Measurements from ENCODE around the gene EPHB2.

The EPHB2 gene

DNA sequence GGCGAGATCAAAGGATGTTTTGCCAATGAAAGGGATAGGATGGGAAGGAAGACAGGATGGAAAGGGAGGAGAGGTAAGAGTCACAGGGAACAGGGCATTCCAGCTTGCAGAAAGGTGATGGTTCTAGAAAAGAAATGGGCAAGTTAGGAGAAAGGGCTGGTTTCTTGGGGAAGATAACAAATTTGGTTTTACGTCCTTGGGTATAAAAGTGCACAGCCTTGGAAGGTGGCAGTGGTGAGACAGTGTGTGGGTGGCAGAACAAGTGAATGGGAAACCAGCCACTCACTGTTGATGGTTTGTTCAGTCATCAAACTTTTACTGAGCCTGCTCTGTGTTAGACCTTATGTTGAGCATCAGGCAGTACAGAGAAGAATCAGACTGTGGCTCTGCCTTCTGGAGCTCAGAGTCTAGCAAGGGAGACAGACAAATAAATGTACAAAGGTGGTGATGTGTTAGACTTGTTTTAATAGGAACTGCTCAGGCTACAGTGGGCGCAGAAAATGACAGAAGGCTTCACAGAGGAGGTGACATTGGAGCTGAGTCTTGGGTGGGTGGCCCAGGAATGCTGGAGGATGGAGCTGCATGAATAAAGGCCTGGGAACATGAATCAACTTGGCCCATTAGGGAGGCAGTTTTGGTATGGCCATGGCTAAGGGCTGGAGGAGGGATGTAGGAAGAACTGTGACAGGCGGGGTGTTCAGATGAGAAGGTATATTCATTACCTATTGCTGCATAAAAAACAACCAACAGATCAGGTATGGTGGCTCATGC, 76.3 kb downstream of the EPHB2 start:
- no peak for DNase-seq (ENCODE audit: low spot score)
- TF ChIP-seq, protein P1, sequence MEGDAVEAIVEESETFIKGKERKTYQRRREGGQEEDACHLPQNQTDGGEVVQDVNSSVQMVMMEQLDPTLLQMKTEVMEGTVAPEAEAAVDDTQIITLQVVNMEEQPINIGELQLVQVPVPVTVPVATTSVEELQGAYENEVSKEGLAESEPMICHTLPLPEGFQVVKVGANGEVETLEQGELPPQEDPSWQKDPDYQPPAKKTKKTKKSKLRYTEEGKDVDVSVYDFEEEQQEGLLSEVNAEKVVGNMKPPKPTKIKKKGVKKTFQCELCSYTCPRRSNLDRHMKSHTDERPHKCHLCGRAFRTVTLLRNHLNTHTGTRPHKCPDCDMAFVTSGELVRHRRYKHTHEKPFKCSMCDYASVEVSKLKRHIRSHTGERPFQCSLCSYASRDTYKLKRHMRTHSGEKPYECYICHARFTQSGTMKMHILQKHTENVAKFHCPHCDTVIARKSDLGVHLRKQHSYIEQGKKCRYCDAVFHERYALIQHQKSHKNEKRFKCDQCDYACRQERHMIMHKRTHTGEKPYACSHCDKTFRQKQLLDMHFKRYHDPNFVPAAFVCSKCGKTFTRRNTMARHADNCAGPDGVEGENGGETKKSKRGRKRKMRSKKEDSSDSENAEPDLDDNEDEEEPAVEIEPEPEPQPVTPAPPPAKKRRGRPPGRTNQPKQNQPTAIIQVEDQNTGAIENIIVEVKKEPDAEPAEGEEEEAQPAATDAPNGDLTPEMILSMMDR (IDR thresholded peaks at IDR 0.05; ENCODE audit: extremely low read depth, insufficient read depth, missing control alignments) = no peak
- in situ Hi-C loops (cut with MboI; ENCODE audit: low pct_unique_long_range_greater_than_20kb, low sequenced_read_pairs, unreplicated experiment) = no loop called here

DNA sequence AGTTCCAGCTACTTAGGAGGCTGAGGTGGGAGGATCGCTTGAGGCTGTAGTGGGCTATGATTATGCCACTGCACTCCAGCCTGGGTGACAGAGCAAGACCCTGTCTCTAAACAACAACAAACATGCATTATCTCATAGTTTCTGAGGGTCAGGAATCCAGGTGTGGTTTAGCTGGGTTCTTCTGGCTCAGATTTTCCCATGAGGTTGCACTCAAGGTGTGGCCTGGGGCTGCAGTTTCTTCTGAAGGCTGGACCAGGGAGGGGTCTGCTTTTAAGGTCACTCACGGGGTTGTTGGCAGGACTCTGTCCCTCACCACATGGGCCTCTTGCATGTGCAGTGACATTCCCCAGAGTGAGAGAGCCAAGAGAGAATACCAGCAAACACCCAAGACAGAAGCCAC, 77.0 kb downstream of the EPHB2 start:
- in situ Hi-C loops (cut with MboI; ENCODE audit: low pct_unique_long_range_greater_than_20kb, low sequenced_read_pairs, unreplicated experiment) = no loop called here
- TF ChIP-seq, protein P1 (IDR thresholded peaks at IDR 0.05; ENCODE audit: extremely low read depth, insufficient read depth, missing control alignments) = no peak
- DNase-seq (ENCODE audit: low spot score) = no peak

DNA sequence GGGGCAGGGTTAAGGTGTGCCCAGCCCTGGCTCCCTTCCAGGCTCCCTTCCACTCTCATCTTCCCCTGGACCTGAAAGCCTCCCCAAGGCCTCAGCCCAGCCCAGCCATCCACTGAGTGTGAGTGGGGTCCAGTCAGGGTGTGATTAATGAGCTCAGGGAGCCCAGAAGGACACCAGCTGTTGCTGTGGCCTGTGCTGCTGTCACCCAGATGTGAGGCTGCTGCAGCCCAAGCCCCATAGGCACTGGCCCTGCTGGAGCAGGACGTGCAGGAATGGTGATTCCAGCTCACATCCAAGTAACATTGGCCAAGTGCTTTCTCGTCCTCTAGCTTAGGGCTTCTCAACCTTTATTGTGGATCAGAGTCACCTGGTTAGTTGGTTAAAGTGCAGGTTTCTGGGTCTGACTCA, 77.6 kb downstream of the EPHB2 start:
- TF ChIP-seq, protein P1 (IDR thresholded peaks at IDR 0.05; ENCODE audit: extremely low read depth, insufficient read depth, missing control alignments) = no peak
- in situ Hi-C loops (cut with MboI; ENCODE audit: low pct_unique_long_range_greater_than_20kb, low sequenced_read_pairs, unreplicated experiment) = no loop called here
- no peak for DNase-seq (ENCODE audit: low spot score)

DNA sequence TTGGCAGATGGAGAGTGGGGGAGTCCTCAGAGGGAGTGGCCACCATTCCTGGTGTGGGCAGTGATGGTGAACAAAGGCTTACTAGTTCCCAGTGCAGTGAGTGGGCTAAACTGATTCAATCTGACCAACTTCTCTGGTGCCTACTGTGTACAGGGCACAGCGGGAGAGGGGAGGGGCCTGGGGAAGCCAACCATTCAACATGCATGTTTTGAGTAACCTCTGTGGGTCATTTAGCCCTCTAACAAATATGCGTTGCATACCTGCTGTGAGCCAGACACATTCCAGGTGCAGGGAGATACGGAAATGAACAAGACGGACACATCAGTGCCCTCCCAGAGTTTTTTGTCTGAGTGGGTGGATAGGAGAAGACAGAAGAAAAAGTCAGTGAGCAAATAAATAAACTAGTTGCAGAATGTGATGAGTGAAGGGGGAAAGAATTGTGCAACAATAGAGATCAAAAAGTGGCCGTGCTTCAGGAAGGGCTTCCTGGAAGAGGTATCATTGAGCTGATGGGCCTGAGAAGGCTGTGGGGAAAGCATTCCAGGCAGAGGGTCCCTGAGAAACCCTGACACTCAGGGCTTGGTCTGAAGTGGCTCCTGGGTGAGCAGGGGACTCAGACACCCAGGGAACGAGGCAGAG, 78.8 kb downstream of the EPHB2 start:
- in situ Hi-C loops (cut with MboI; ENCODE audit: low pct_unique_long_range_greater_than_20kb, low sequenced_read_pairs, unreplicated experiment) = no loop called here
- no peak for DNase-seq (ENCODE audit: low spot score)
- TF ChIP-seq, protein P1 (IDR thresholded peaks at IDR 0.05; ENCODE audit: extremely low read depth, insufficient read depth, missing control alignments) = no peak

DNA sequence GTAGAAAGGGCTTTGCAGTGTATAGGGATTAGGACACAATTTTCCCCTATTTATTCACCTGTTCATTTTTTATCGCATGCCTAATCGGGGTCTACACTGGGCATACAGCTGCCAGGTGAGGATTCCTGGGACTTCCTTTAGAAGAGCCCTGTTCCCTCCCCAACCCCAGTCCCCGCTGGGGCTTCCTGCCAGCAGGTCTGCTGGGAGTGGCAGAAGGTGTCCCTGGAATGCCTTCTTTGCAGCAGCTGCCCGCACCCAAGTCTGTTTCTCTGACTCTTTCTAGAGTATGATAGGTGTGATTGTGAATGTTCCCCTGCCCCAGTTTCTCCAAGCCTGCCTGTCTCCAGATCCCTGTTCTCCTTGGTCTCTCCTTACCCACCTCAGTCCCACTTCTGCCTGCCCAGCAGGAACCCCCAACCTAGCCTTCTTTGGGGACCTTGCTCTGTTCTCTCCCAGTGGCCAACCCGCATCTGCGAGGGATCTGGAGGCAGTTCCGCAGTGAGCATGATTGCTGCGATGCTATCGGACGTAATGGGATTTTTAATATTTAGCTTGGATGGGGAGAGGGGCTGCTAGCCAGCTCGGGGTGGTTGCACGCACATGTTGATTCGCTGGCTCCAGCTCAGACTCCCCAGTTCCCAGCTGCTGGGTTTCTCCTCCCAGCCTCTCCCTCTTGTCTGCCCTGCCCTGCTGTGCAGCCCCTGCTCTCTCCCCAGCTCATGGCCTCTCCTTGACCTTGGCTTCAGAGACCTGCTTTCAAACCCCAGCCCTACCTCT, 79.8 kb downstream of the EPHB2 start:
- in situ Hi-C loops (cut with MboI; ENCODE audit: low pct_unique_long_range_greater_than_20kb, low sequenced_read_pairs, unreplicated experiment) = no loop called here
- TF ChIP-seq, protein P1 (IDR thresholded peaks at IDR 0.05; ENCODE audit: extremely low read depth, insufficient read depth, missing control alignments) = no peak
- DNase-seq (ENCODE audit: low spot score) = no peak

DNA sequence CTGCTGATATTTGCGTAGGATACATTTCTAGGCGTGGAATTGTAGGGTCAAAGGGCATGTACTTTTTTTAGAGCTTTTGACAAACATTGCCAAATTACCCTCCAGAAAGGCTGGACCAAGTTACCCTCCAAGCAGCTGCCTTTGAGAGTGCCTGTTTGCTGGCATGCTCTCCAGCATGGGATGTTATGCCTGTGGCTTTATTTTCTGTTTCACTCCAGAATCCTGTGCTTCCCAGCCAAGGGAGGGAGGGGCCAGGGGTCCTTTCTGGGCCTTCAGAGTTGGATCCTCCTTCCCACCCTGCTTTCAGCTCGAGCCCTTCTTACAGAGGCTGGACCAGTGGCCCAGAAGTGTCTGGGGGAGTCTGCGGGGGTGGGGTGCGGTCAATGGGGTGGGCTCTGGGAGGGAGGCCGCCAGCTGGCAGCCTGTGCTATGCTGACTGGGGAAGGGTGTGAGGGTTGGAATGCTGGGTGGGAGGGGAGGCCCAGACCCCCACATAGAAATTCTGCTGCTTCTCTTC, 81.2 kb downstream of the EPHB2 start:
- DNase-seq (ENCODE audit: low spot score) = no peak
- TF ChIP-seq, protein P1 (IDR thresholded peaks at IDR 0.05; ENCODE audit: extremely low read depth, insufficient read depth, missing control alignments) = no peak
- in situ Hi-C loops (cut with MboI; ENCODE audit: low pct_unique_long_range_greater_than_20kb, low sequenced_read_pairs, unreplicated experiment) = no loop called here
